B cell (primary cell): Measurements from ENCODE around the gene DDX10. TPM values are rescaled to one million over a fixed set of nuclear protein-coding genes. Genes with fewer than 3 reads are reported as not detected.

Experiments
- ATAC-seq: fragments of 200-7000 bp; cut with Tn5 transposase; one replicate; pipeline ENCODE4 v1.10.0; 2021; ENCODE audit warnings: low read depth, mild to moderate bottlenecking, moderate number of reproducible peaks, moderate library complexity
- CTCF ChIA-PET: fragments of 350-600 bp; sonication (Branson Sonifier 250); formaldehyde crosslinking; loops from one replicate; lab custom pipeline; 2021; ENCODE audit warnings: antibody characterized with exemption, inconsistent platforms; lab: Charles Lee
- POLR2A ChIA-PET: fragments of 350-600 bp; sonication (Branson Sonifier 250); formaldehyde crosslinking; loops from one replicate; lab custom pipeline; 2021; ENCODE audit warnings: antibody characterized with exemption; lab: Charles Lee
- DNase-seq: peaks from one replicate; pipeline ENCODE4 v3.0.0; 2013
- H2AFZ ChIP-seq: 2 replicates; pipeline ENCODE4 v1.6.1; 2012; ENCODE audit warnings: mild to moderate bottlenecking, low read depth, low read length; ENCODE audit not compliant: insufficient read depth, poor library complexity, severe bottlenecking
- H3K27ac ChIP-seq, 2 donors: 1 replicate in 1 of 2; 2 replicates in 1 of 2; pipeline ENCODE4 v1.5.1; 2012 to 2013; ENCODE audit warnings: low read length in 2 of 2, mild to moderate bottlenecking in 2 of 2, moderate library complexity in 1 of 2
- H3K27me3 ChIP-seq, 4 experiments: fragments of 200-600 bp in 1 of 4; sonication (generic) in 1 of 4; replicated peaks in 1 of 4; 1 replicate in 2 of 4; 2 replicates in 2 of 4; pipeline versions ENCODE4 v1.6.1 to v1.7.0; 2013 to 2016; ENCODE audit warnings: low read length in 3 of 4, mild to moderate bottlenecking in 2 of 4, mixed read lengths in 1 of 4, moderate library complexity in 1 of 4; ENCODE audit not compliant: insufficient read depth in 4 of 4, control insufficient read depth in 3 of 4; ENCODE audit errors: control extremely low read depth in 1 of 4
- H3K36me3 ChIP-seq, 2 experiments: replicated peaks in 1 of 2; 1 replicate in 1 of 2; 2 replicates in 1 of 2; pipeline versions ENCODE4 v1.6.1 to v1.7.1; 2013; ENCODE audit warnings: low read length in 1 of 2; ENCODE audit not compliant: insufficient read depth in 2 of 2, control insufficient read depth in 1 of 2; ENCODE audit errors: control extremely low read depth in 1 of 2, extremely low read depth in 1 of 2
- H3K4me1 ChIP-seq, 2 donors: fragments of 200-600 bp in 1 of 2; sonication (generic) in 1 of 2; 1 replicate in 1 of 2; 2 replicates in 1 of 2; pipeline versions ENCODE4 v1.5.1 to v1.6.1; 2013 to 2017; ENCODE audit warnings: low read length in 2 of 2; ENCODE audit not compliant: control insufficient read depth in 2 of 2, insufficient read depth in 2 of 2
- H3K4me2 ChIP-seq: replicated peaks from 2 replicates; pipeline ENCODE3; 2012; ENCODE audit warnings: mild to moderate bottlenecking, low read depth, low read length; ENCODE audit not compliant: poor library complexity, severe bottlenecking
- H3K4me3 ChIP-seq, 5 experiments: fragments of 200-600 bp in 1 of 5; sonication (generic) in 1 of 5; 1 replicate in 3 of 5; 2 replicates in 2 of 5; pipeline versions ENCODE4 v1.5.1 to v1.7.0; 2011 to 2016; ENCODE audit warnings: low read length in 4 of 5, mild to moderate bottlenecking in 4 of 5, low read depth in 2 of 5, control low read depth in 1 of 5, moderate library complexity in 1 of 5; ENCODE audit not compliant: insufficient read depth in 1 of 5; ENCODE audit errors: control extremely low read depth in 1 of 5, extremely low read depth in 1 of 5
- H3K79me2 ChIP-seq: fragments of 200-600 bp; sonication (generic); one replicate; pipeline ENCODE4 v1.6.0; 2016; ENCODE audit warnings: low read length; ENCODE audit not compliant: control insufficient read depth, insufficient read depth
- H3K9ac ChIP-seq: fragments of 200-600 bp; sonication (generic); 2 replicates; pipeline ENCODE4 v1.6.1; 2017; ENCODE audit warnings: mild to moderate bottlenecking, low read length, moderate library complexity
- H3K9me3 ChIP-seq, 3 donors: one replicate each; pipeline versions ENCODE4 v1.6.1 to v1.7.1; 2013; ENCODE audit warnings: low read length in 2 of 3; ENCODE audit not compliant: control insufficient read depth in 2 of 3, insufficient read depth in 1 of 3; ENCODE audit errors: control extremely low read depth in 1 of 3
- H4K20me1 ChIP-seq: 2 replicates; pipeline ENCODE4 v1.6.0; 2012; ENCODE audit warnings: mild to moderate bottlenecking, low read length; ENCODE audit not compliant: insufficient read depth, control insufficient read depth, poor library complexity, severe bottlenecking
- H3K27ac Mint-ChIP-seq: one replicate; pipeline ENCODE4 v1.8.0; 2021; ENCODE audit warnings: mixed read lengths
- H3K27me3 Mint-ChIP-seq: one replicate; pipeline ENCODE4 v1.8.0; 2021; ENCODE audit warnings: mixed read lengths
- H3K4me1 Mint-ChIP-seq: one replicate; pipeline ENCODE4 v1.8.0; 2021; ENCODE audit warnings: mixed read lengths
- H3K4me3 Mint-ChIP-seq: one replicate; pipeline ENCODE4 v1.8.0; 2021; ENCODE audit warnings: mixed read lengths
- H3K9me3 Mint-ChIP-seq: one replicate; pipeline ENCODE4 v1.8.0; 2022; ENCODE audit warnings: mixed read lengths; ENCODE audit not compliant: insufficient read depth
- EZH2 ChIP-seq: IDR thresholded peaks from 2 replicates; pipeline ENCODE4 v1.6.1; 2012; ENCODE audit warnings: borderline replicate concordance, low read depth, mild to moderate bottlenecking, moderate library complexity, low read length; ENCODE audit not compliant: insufficient read depth, poor library complexity, severe bottlenecking
- WGBS: methylation state at CpG from one replicate; pipeline ENCODE4 v1.1.5; 2013; ENCODE audit warnings: missing lambda C conversion rate; ENCODE audit not compliant: insufficient coverage; 5-methylcytosine and 5-hydroxymethylcytosine counted together
- intact Hi-C: fragments of 100-400 bp; cut with micrococcal nuclease; formaldehyde crosslinking; loops from one replicate; pipeline ENCODE4 v1.10.0; 2022
- polyA plus RNA-seq: library from polyadenylated mRNA; depleted of rRNA; stranded (reverse); fragments of >200 nt; gene quantifications from 2 replicates; pipeline ENCODE4 v1.2.3, GENCODE V29; 2012
- total RNA-seq, 2 donors: library from RNA; stranded (reverse); fragments of 120-200 nt in 1 of 2; gene quantifications; 1 replicate in 1 of 2; 2 replicates in 1 of 2; pipeline versions ENCODE4 v1.2.3 to v1.2.4, GENCODE V29; 2013 to 2022
- TF ChIP-seq, protein P1 (sequence below): fragments of 200-600 bp; IDR thresholded peaks from one replicate; pipeline ENCODE4 v1.8.0; 2022; ENCODE audit warnings: antibody characterized with exemption, mild to moderate bottlenecking

The DDX10 gene
- total and polyA plus RNA-seq, 2 donors (not counting 1 experiment from before 2014, with no cell fraction given): 15.6 to 30.6 TPM

DNA sequence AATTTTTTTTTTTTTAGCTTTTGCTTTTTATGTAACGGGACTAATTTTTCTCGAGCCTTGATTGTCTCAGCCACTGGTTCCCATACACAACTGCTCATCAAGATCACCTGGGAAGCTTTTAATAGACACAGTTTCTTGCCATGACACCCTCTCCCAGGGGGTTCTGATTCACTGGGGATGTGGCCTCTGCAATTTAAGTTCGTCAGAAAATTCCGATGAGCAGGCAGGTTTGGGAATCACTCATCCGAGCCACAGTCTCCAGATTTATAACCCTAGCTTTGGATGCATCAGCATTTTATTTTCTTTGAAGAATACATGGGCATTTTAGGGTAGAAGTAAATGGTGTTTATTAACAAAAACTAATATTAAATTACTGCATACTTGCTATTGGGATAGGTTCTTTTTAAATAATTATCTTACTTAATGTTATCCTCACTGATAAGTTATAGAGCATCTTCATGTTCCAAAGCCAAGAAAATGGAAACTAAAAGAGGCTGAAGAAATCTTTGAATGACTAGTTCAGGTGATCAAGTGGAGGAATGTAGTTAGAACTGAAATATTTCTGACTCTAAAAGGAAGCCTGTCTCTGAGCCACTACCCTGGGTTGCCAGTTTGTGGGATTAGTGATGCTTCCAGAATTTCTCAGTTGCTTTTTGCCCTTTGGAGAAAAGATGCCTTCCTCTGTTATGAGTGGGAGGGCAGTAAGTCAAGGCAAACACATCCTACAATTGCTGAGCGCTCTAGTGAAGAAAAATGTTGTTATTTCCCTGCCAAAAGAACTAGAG is 319.0 kb downstream of the DDX10 start:
- intact Hi-C loops: no loop called here
- H3K79me2 ChIP-seq: no peaks in the 10 kb centered on the region

DNA sequence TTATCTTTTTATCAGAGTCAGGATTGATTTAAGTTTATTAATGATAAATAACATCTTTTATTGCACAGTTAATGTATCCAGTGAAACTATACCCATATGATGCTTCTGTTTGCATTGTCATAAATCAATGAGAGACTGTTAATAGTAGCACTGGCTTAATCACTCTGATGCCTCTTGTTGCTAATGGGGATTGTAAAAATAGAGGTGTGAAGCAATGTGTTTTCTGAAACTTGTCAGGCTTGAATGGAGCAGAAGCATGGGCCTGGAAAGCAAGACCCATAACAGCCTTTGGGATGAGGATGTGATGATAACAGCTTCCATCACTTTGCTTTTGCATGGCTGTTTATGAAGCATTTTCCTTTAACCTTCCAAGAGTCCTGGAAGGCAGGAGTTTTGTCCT is 319.7 kb downstream of the DDX10 start:
- H4K20me1 ChIP-seq: no peaks in the 10 kb centered on the region
- ATAC-seq (no peak), DNase-seq (no peak)
- no peaks in the 10 kb centered on the region for H3K9me3 ChIP-seq
- POLR2A ChIA-PET: no interaction called here
- H3K4me3 ChIP-seq: no peak overlapping the region
- no peaks in the 10 kb centered on the region for H3K4me1 ChIP-seq
- no peak overlapping the region for H3K4me2 ChIP-seq
- H3K36me3 ChIP-seq: no peaks in the 10 kb centered on the region
- H3K4me3 Mint-ChIP-seq: no peak overlapping the region
- H2AFZ ChIP-seq: no peak overlapping the region
- H3K27ac ChIP-seq: no peak overlapping the region
- TF ChIP-seq, protein P1, sequence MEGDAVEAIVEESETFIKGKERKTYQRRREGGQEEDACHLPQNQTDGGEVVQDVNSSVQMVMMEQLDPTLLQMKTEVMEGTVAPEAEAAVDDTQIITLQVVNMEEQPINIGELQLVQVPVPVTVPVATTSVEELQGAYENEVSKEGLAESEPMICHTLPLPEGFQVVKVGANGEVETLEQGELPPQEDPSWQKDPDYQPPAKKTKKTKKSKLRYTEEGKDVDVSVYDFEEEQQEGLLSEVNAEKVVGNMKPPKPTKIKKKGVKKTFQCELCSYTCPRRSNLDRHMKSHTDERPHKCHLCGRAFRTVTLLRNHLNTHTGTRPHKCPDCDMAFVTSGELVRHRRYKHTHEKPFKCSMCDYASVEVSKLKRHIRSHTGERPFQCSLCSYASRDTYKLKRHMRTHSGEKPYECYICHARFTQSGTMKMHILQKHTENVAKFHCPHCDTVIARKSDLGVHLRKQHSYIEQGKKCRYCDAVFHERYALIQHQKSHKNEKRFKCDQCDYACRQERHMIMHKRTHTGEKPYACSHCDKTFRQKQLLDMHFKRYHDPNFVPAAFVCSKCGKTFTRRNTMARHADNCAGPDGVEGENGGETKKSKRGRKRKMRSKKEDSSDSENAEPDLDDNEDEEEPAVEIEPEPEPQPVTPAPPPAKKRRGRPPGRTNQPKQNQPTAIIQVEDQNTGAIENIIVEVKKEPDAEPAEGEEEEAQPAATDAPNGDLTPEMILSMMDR: no peak
- TF ChIP-seq EZH2: no peak
- no peaks in the 10 kb centered on the region for H3K79me2 ChIP-seq
- intact Hi-C loops: no loop called here
- no peak overlapping the region for H3K27ac Mint-ChIP-seq
- H3K27me3 Mint-ChIP-seq: peaks cover 4% of the 10 kb centered on the region
- H3K9ac ChIP-seq: no peak overlapping the region
- no peaks in the 10 kb centered on the region for H3K4me1 Mint-ChIP-seq
- H3K27me3 ChIP-seq: no peaks in the 10 kb centered on the region
- peaks cover 5% of the 10 kb centered on the region for H3K9me3 Mint-ChIP-seq
- CTCF ChIA-PET: no interaction called here

More for the DNA sequence above, 319.0 kb downstream of the DDX10 start:
- no peaks in the 10 kb centered on the region for H3K4me1 ChIP-seq
- no peaks in the 10 kb centered on the region for H3K36me3 ChIP-seq
- WGBS: no CpG with 5 or more reads among the region's 6 CpGs
- no peak overlapping the region for H3K27ac Mint-ChIP-seq
- TF ChIP-seq EZH2: no peak
- ChIA-PET POLR2A (no interaction called here), CTCF (no interaction called here)
- H3K27ac ChIP-seq: no peak overlapping the region
- H3K4me3 ChIP-seq: no peak overlapping the region
- no peak overlapping the region for H2AFZ ChIP-seq
- no peaks in the 10 kb centered on the region for H4K20me1 ChIP-seq
- ATAC-seq (no peak), DNase-seq (no peak)
- H3K9me3 ChIP-seq: no peaks in the 10 kb centered on the region
- H3K4me3 Mint-ChIP-seq: no peak overlapping the region
- no peaks in the 10 kb centered on the region for H3K27me3 ChIP-seq
- no peak overlapping the region for H3K9ac ChIP-seq
- no peaks in the 10 kb centered on the region for H3K4me1 Mint-ChIP-seq
- H3K4me2 ChIP-seq: no peak overlapping the region
- H3K27me3 Mint-ChIP-seq: peaks cover 4% of the 10 kb centered on the region
- peaks cover 5% of the 10 kb centered on the region for H3K9me3 Mint-ChIP-seq
